HEK293 (cell line): ENCODE measurements around the gene RAB17.

Source experiments
- RBAK ChIP-seq: fragments of 450-650 bp; formaldehyde crosslinking; IDR thresholded peaks from 2 replicates; pipeline ENCODE4 v1.5.1; 2016; ENCODE audit warnings: missing biosample characterization, missing genetic modification characterization
- WT1 ChIP-seq: fragments of 450-650 bp; formaldehyde crosslinking; IDR thresholded peaks from 2 replicates; pipeline ENCODE4 v1.5.1; 2016; ENCODE audit warnings: missing biosample characterization, missing genetic modification characterization
- ZBTB17 ChIP-seq: fragments of 450-650 bp; formaldehyde crosslinking; IDR thresholded peaks from 2 replicates; pipeline ENCODE4 v1.5.1; 2016; ENCODE audit warnings: missing biosample characterization, missing genetic modification characterization
- ZFP3 ChIP-seq: fragments of 450-650 bp; formaldehyde crosslinking; IDR thresholded peaks from 2 replicates; pipeline ENCODE4 v1.5.1; 2016; ENCODE audit warnings: low read depth, missing biosample characterization, missing genetic modification characterization
- ZNF121 ChIP-seq: fragments of 450-650 bp; formaldehyde crosslinking; IDR thresholded peaks from 2 replicates; pipeline ENCODE4 v1.5.1; 2016; ENCODE audit warnings: missing biosample characterization, missing genetic modification characterization
- ZNF585B ChIP-seq: fragments of 450-650 bp; formaldehyde crosslinking; IDR thresholded peaks from 2 replicates; pipeline ENCODE4 v1.5.1; 2016; ENCODE audit warnings: missing biosample characterization, missing genetic modification characterization
- ZNF610 ChIP-seq: fragments of 450-650 bp; formaldehyde crosslinking; IDR thresholded peaks from 2 replicates; pipeline ENCODE4 v1.5.1; 2016; ENCODE audit warnings: missing biosample characterization, missing genetic modification characterization, borderline replicate concordance
- ZNF658 ChIP-seq: fragments of 450-650 bp; formaldehyde crosslinking; IDR thresholded peaks from 2 replicates; pipeline ENCODE4; 2016; ENCODE audit warnings: missing biosample characterization, missing genetic modification characterization
- TF ChIP-seq, protein P1 (sequence below): fragments of 450-650 bp; formaldehyde crosslinking; IDR thresholded peaks from 2 replicates; pipeline ENCODE4 v1.5.1; 2016; ENCODE audit warnings: missing biosample characterization, missing genetic modification characterization
- TF ChIP-seq, protein P2 (sequence below): fragments of 450-650 bp; formaldehyde crosslinking; IDR thresholded peaks from 2 replicates; pipeline ENCODE4 v1.5.1; 2016; ENCODE audit warnings: missing biosample characterization, missing genetic modification characterization, low read depth
- TF ChIP-seq, protein P3 (sequence below): fragments of 450-650 bp; formaldehyde crosslinking; IDR thresholded peaks from 2 replicates; pipeline ENCODE4 v1.5.1; 2016; ENCODE audit warnings: missing biosample characterization, missing genetic modification characterization

DNA sequence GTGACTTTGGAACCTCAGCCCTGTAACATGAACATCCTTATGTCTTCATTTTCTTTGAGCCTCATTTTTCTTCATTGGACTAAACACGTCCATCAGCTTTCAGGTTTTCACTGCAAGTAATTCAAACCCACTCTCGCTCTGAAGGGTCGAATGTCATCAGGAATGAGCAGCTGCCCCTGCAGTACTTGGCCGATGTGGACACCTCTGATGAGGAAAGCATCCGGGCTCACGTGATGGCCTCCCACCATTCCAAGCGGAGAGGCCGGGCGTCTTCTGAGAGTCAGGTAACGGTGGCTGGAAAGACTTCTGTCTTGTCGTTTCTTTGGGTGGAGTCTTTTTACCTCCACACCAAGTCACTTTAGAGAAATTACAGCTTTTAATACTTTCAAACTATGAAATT is 63.3 kb downstream of the RAB17 start:
- TF ChIP-seq, protein P1, sequence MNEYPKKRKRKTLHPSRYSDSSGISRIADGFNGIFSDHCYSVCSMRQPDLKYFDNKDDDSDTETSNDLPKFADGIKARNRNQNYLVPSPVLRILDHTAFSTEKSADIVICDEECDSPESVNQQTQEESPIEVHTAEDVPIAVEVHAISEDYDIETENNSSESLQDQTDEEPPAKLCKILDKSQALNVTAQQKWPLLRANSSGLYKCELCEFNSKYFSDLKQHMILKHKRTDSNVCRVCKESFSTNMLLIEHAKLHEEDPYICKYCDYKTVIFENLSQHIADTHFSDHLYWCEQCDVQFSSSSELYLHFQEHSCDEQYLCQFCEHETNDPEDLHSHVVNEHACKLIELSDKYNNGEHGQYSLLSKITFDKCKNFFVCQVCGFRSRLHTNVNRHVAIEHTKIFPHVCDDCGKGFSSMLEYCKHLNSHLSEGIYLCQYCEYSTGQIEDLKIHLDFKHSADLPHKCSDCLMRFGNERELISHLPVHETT (tag by site-specific recombination): no peak
- TF ChIP-seq, protein P2, sequence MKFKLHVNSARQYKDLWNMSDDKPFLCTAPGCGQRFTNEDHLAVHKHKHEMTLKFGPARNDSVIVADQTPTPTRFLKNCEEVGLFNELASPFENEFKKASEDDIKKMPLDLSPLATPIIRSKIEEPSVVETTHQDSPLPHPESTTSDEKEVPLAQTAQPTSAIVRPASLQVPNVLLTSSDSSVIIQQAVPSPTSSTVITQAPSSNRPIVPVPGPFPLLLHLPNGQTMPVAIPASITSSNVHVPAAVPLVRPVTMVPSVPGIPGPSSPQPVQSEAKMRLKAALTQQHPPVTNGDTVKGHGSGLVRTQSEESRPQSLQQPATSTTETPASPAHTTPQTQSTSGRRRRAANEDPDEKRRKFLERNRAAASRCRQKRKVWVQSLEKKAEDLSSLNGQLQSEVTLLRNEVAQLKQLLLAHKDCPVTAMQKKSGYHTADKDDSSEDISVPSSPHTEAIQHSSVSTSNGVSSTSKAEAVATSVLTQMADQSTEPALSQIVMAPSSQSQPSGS (tag by site-specific recombination): no peak
- no peak for TF ChIP-seq WT1 (tag by site-specific recombination)
- TF ChIP-seq, protein P3, sequence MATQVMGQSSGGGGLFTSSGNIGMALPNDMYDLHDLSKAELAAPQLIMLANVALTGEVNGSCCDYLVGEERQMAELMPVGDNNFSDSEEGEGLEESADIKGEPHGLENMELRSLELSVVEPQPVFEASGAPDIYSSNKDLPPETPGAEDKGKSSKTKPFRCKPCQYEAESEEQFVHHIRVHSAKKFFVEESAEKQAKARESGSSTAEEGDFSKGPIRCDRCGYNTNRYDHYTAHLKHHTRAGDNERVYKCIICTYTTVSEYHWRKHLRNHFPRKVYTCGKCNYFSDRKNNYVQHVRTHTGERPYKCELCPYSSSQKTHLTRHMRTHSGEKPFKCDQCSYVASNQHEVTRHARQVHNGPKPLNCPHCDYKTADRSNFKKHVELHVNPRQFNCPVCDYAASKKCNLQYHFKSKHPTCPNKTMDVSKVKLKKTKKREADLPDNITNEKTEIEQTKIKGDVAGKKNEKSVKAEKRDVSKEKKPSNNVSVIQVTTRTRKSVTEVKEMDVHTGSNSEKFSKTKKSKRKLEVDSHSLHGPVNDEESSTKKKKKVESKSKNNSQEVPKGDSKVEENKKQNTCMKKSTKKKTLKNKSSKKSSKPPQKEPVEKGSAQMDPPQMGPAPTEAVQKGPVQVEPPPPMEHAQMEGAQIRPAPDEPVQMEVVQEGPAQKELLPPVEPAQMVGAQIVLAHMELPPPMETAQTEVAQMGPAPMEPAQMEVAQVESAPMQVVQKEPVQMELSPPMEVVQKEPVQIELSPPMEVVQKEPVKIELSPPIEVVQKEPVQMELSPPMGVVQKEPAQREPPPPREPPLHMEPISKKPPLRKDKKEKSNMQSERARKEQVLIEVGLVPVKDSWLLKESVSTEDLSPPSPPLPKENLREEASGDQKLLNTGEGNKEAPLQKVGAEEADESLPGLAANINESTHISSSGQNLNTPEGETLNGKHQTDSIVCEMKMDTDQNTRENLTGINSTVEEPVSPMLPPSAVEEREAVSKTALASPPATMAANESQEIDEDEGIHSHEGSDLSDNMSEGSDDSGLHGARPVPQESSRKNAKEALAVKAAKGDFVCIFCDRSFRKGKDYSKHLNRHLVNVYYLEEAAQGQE (tag by site-specific recombination): no peak
- no peak for TF ChIP-seq ZFP3 (tag by site-specific recombination)
- TF ChIP-seq ZNF585B (tag by site-specific recombination): no peak
- no peak for TF ChIP-seq ZNF121 (tag by site-specific recombination)
- no peak for TF ChIP-seq ZNF610
- TF ChIP-seq RBAK (tag by site-specific recombination): no peak
- no peak for TF ChIP-seq ZBTB17 (tag by site-specific recombination)
- no peak for TF ChIP-seq ZNF658
